Neural cell (in vitro differentiated cells): ENCODE measurements around the gene CCNJ. TPM values are rescaled to one million over a fixed set of nuclear protein-coding genes. Genes with fewer than 3 reads are reported as not detected.

ENCODE experiments used
- H2AFZ ChIP-seq: fragments of 200-600, 300-800 bp; sonication (generic), shearing (Covaris generic); 2 replicates; pipeline ENCODE4 v1.6.0; 2014; ENCODE audit warnings: low read depth, mild to moderate bottlenecking, antibody characterized with exemption, low read length, moderate library complexity
- H3F3A ChIP-seq: fragments of 200-600 bp; shearing (Covaris generic); 2 replicates; pipeline ENCODE4 v1.6.1; 2016; ENCODE audit warnings: mild to moderate bottlenecking, moderate library complexity, mixed read lengths, antibody characterized with exemption, low read length; ENCODE audit not compliant: insufficient read depth, poor library complexity, severe bottlenecking
- H3K27ac ChIP-seq: fragments of 200-600, 300-800 bp; sonication (generic), shearing (Covaris generic); 2 replicates; pipeline ENCODE4 v1.5.1; 2014; ENCODE audit warnings: mild to moderate bottlenecking, low read length, moderate library complexity
- H3K27me3 ChIP-seq: fragments of 300-800, 200-600 bp; sonication (generic), shearing (Covaris generic); 2 replicates; pipeline ENCODE4 v1.6.0; 2014; ENCODE audit warnings: mild to moderate bottlenecking, low read depth, low read length, moderate library complexity; ENCODE audit not compliant: insufficient read depth
- H3K36me3 ChIP-seq: fragments of 300-800, 200-600 bp; sonication (generic), shearing (Covaris generic); 2 replicates; pipeline ENCODE4 v1.5.1; 2014; ENCODE audit warnings: mild to moderate bottlenecking, antibody characterized with exemption, low read length, moderate library complexity; ENCODE audit not compliant: insufficient read depth
- H3K4me2 ChIP-seq: fragments of 300-800, 200-600 bp; sonication (generic), shearing (Covaris generic); 2 replicates; pipeline ENCODE4 v1.6.0; 2014; ENCODE audit warnings: mild to moderate bottlenecking, low read length
- H3K4me3 ChIP-seq: fragments of 300-800, 200-600 bp; sonication (generic), shearing (Covaris generic); 2 replicates; pipeline ENCODE4 v1.5.1; 2014; ENCODE audit warnings: mild to moderate bottlenecking, low read length, moderate library complexity
- H3K79me2 ChIP-seq: fragments of 200-600 bp; shearing (Covaris generic); replicated peaks from 2 replicates; pipeline ENCODE4 v1.6.0; 2014; ENCODE audit warnings: mild to moderate bottlenecking, low read length, moderate library complexity; ENCODE audit not compliant: insufficient read depth
- H3K9ac ChIP-seq: fragments of 300-800, 200-600 bp; sonication (generic), shearing (Covaris generic); 2 replicates; pipeline ENCODE4 v1.6.1; 2016; ENCODE audit warnings: mild to moderate bottlenecking, low read length, mixed read lengths
- H3K9me2 ChIP-seq: fragments of 200-600 bp; shearing (Covaris generic); 2 replicates; pipeline ENCODE4 v1.6.1; 2016; ENCODE audit warnings: mild to moderate bottlenecking, low read length, mixed read lengths; ENCODE audit not compliant: insufficient read depth
- H3K9me3 ChIP-seq: fragments of 200-600, 300-800 bp; sonication (generic), shearing (Covaris generic); 2 replicates; pipeline ENCODE4 v1.6.1; 2016; ENCODE audit warnings: mild to moderate bottlenecking, mixed run types, low read length, moderate library complexity, mixed read lengths
- H4K20me1 ChIP-seq: fragments of 200-600 bp; shearing (Covaris generic); 2 replicates; pipeline ENCODE4 v1.6.1; 2016; ENCODE audit warnings: mild to moderate bottlenecking, mixed run types; ENCODE audit not compliant: insufficient read depth
- EP300 ChIP-seq: fragments of 450-650 bp; conservative IDR thresholded peaks from 2 replicates; pipeline ENCODE4 v1.6.1; 2014; ENCODE audit warnings: antibody characterized with exemption, mild to moderate bottlenecking, moderate library complexity; ENCODE audit not compliant: poor library complexity, severe bottlenecking
- EZH2 ChIP-seq: fragments of 200-600, 300-800 bp; shearing (Covaris generic), sonication (generic); IDR thresholded peaks from 2 replicates; pipeline ENCODE4 v1.6.1; 2014; ENCODE audit warnings: antibody characterized with exemption, low read length, borderline replicate concordance, mild to moderate bottlenecking; ENCODE audit not compliant: insufficient read depth, poor library complexity, severe bottlenecking
- MXI1 ChIP-seq: fragments of 450-650 bp; conservative IDR thresholded peaks from 2 replicates; pipeline ENCODE4 v1.6.1; 2014; ENCODE audit warnings: antibody characterized with exemption, mild to moderate bottlenecking; ENCODE audit not compliant: poor library complexity, severe bottlenecking
- POLR2AphosphoS5 ChIP-seq: IDR thresholded peaks from 2 replicates; pipeline ENCODE4 v1.6.1; 2012
- RAD21 ChIP-seq: fragments of 450-650 bp; conservative IDR thresholded peaks from 2 replicates; pipeline ENCODE4 v1.6.1; 2014; ENCODE audit warnings: antibody characterized with exemption, mild to moderate bottlenecking, moderate library complexity
- SMC3 ChIP-seq: fragments of 450-650 bp; conservative IDR thresholded peaks from 2 replicates; pipeline ENCODE4 v1.6.1; 2014; ENCODE audit warnings: antibody characterized with exemption, mild to moderate bottlenecking, moderate library complexity; ENCODE audit not compliant: poor library complexity
- TAF1 ChIP-seq: IDR thresholded peaks from 2 replicates; pipeline ENCODE4 v1.6.1; 2012; ENCODE audit warnings: low read depth
- polyA plus RNA-seq: library from polyadenylated mRNA; depleted of rRNA; stranded (reverse); fragments of >200 nt; gene quantifications from 2 replicates; pipeline ENCODE4 v1.2.3, GENCODE V29; 2014
- TF ChIP-seq, protein P1 (sequence below): fragments of 450-650 bp; IDR thresholded peaks from 2 replicates; pipeline ENCODE4 v1.5.1; 2014; ENCODE audit warnings: antibody characterized with exemption, mild to moderate bottlenecking, moderate library complexity; ENCODE audit not compliant: poor library complexity, severe bottlenecking
- TF ChIP-seq, protein P2 (sequence below): IDR thresholded peaks from 2 replicates; pipeline ENCODE4 v1.6.1; 2012; ENCODE audit warnings: borderline replicate concordance

The CCNJ gene
- polyA plus RNA-seq, 1 donor from 2014 or later = 41.0 TPM

DNA sequence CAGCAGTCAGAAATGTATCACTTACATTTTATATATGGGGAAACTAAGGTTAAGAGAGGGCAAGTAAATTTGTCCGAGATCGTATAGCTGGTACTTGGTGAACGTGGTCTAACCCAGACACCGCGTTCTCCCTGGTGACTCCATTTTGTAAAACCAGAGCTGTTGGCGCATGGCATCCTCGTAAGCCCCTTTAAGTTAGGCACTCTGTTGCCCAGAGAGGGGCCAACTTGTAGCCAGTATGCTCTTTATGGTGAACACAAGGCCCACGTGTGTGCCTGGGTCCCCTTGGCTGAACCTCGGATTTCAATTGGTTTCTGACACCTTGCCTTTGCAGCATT is 47.0 kb downstream of the CCNJ start:
- Histone ChIP-seq H3K36me3 (no peaks in the 10 kb centered on the region), H3K4me3 (no peak overlapping the region), H3K9me2 (no peaks in the 10 kb centered on the region), H3F3A (no peaks in the 10 kb centered on the region), H3K27ac (no peak overlapping the region), H3K4me2 (no peak overlapping the region), H3K9ac (no peak overlapping the region), H3K27me3 (no peaks in the 10 kb centered on the region), H4K20me1 (no peaks in the 10 kb centered on the region), H3K9me3 (no peaks in the 10 kb centered on the region), H3K79me2 (no peaks in the 10 kb centered on the region), H2AFZ (no peak overlapping the region)
- TF ChIP-seq MXI1 = no peak

DNA sequence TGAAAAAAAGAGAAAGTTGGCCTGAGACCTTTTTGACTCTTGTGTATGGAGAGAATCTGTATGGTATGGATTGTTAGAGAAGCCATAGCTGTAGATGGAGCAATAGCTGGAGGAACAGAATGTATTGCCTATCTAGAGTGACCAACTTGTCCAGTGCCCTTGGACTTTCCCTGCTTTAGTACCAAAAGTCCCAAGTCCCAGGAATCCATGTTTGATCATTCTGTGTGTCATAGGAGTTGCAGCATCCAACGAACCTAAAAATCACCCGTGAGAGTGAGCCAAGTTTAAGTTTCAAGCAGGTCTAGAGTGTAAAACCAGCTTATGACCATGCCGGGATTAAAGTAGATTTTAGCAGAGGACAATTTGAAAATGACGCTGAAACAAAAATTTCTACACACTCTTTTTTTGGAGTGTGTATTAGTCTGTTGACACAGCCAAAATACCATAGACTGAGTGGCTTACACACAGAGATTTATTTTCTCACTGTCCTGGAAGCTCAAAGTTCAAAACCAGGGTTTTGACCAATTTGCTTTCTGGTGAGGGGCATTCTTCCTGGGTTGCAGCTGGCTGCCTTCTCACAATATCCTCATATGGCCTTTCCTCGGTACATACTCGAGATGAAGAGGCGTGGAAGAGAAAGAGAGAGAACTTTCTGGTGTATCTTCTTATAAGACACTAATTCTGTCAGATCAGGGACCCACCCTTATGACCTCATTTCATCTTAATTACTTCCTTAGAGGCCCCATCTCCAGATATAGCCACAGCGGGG is 49.8 kb downstream of the CCNJ start:
- Histone ChIP-seq H3K4me2 (no peak overlapping the region), H3F3A (no peaks in the 10 kb centered on the region), H3K9me2 (no peaks in the 10 kb centered on the region), H3K36me3 (no peaks in the 10 kb centered on the region), H4K20me1 (no peaks in the 10 kb centered on the region), H2AFZ (no peak overlapping the region), H3K9me3 (no peaks in the 10 kb centered on the region), H3K79me2 (no peaks in the 10 kb centered on the region), H3K27ac (no peak overlapping the region), H3K9ac (no peak overlapping the region), H3K27me3 (no peaks in the 10 kb centered on the region), H3K4me3 (no peak overlapping the region)
- TF ChIP-seq SMC3 (no peak), MXI1 (no peak), EP300 (no peak), RAD21 (no peak), POLR2AphosphoS5 (no peak), TAF1 (no peak)
- TF ChIP-seq, protein P1, sequence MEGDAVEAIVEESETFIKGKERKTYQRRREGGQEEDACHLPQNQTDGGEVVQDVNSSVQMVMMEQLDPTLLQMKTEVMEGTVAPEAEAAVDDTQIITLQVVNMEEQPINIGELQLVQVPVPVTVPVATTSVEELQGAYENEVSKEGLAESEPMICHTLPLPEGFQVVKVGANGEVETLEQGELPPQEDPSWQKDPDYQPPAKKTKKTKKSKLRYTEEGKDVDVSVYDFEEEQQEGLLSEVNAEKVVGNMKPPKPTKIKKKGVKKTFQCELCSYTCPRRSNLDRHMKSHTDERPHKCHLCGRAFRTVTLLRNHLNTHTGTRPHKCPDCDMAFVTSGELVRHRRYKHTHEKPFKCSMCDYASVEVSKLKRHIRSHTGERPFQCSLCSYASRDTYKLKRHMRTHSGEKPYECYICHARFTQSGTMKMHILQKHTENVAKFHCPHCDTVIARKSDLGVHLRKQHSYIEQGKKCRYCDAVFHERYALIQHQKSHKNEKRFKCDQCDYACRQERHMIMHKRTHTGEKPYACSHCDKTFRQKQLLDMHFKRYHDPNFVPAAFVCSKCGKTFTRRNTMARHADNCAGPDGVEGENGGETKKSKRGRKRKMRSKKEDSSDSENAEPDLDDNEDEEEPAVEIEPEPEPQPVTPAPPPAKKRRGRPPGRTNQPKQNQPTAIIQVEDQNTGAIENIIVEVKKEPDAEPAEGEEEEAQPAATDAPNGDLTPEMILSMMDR = no peak
- TF ChIP-seq, protein P2, sequence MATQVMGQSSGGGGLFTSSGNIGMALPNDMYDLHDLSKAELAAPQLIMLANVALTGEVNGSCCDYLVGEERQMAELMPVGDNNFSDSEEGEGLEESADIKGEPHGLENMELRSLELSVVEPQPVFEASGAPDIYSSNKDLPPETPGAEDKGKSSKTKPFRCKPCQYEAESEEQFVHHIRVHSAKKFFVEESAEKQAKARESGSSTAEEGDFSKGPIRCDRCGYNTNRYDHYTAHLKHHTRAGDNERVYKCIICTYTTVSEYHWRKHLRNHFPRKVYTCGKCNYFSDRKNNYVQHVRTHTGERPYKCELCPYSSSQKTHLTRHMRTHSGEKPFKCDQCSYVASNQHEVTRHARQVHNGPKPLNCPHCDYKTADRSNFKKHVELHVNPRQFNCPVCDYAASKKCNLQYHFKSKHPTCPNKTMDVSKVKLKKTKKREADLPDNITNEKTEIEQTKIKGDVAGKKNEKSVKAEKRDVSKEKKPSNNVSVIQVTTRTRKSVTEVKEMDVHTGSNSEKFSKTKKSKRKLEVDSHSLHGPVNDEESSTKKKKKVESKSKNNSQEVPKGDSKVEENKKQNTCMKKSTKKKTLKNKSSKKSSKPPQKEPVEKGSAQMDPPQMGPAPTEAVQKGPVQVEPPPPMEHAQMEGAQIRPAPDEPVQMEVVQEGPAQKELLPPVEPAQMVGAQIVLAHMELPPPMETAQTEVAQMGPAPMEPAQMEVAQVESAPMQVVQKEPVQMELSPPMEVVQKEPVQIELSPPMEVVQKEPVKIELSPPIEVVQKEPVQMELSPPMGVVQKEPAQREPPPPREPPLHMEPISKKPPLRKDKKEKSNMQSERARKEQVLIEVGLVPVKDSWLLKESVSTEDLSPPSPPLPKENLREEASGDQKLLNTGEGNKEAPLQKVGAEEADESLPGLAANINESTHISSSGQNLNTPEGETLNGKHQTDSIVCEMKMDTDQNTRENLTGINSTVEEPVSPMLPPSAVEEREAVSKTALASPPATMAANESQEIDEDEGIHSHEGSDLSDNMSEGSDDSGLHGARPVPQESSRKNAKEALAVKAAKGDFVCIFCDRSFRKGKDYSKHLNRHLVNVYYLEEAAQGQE = no peak

DNA sequence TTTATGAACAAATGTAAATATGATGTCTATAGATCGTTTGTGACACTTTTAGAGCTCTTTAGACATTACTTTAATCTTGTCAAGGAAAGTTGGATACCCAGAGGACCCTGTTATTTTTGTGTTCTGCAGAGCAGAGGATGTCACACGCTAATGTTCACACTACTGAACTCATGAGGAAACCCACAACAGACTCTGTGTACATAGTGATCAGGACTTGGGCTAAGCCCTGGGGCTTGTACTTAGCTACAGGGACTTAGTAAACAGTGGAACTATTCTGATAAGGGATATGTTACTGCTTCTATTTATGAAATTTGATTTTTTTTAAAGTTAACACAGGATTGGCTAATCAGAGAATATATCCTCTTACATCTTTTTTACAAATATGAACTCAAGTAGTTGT is 50.6 kb downstream of the CCNJ start:
- no peaks in the 10 kb centered on the region for H3K27me3 ChIP-seq
- no peaks in the 10 kb centered on the region for H3F3A ChIP-seq
- H3K27ac ChIP-seq = no peak overlapping the region
- no peaks in the 10 kb centered on the region for H3K36me3 ChIP-seq
- no peaks in the 10 kb centered on the region for H3K9me2 ChIP-seq
- TF ChIP-seq TAF1 (no peak), EP300 (no peak), POLR2AphosphoS5 (no peak), MXI1 (no peak), EZH2 (no peak), SMC3 (no peak), RAD21 (no peak)
- TF ChIP-seq, protein P1 = no peak
- TF ChIP-seq, protein P2 = no peak
- H2AFZ ChIP-seq = no peak overlapping the region
- H4K20me1 ChIP-seq = no peaks in the 10 kb centered on the region
- no peaks in the 10 kb centered on the region for H3K9me3 ChIP-seq
- H3K9ac ChIP-seq = no peak overlapping the region
- no peaks in the 10 kb centered on the region for H3K79me2 ChIP-seq
- no peak overlapping the region for H3K4me3 ChIP-seq
- H3K4me2 ChIP-seq = no peak overlapping the region
